IPS-15b (cell line): ENCODE results near the gene RAB6A.

Source experiments
- H3K27me3 ChIP-seq: one replicate; pipeline ENCODE4 v1.6.1; 2013; ENCODE audit warnings: low read length; ENCODE audit not compliant: control insufficient read depth, insufficient read depth
- H3K36me3 ChIP-seq: one replicate; pipeline ENCODE4 v1.6.1; 2013; ENCODE audit warnings: low read length; ENCODE audit not compliant: control insufficient read depth, insufficient read depth
- H3K4me1 ChIP-seq: one replicate; pipeline ENCODE4 v1.6.1; 2013; ENCODE audit warnings: mild to moderate bottlenecking, low read length; ENCODE audit not compliant: control insufficient read depth, insufficient read depth
- H3K4me3 ChIP-seq: one replicate; pipeline ENCODE4 v1.5.1; 2013; ENCODE audit warnings: low read depth, low read length
- H3K9ac ChIP-seq: one replicate; pipeline ENCODE4 v1.6.1; 2013; ENCODE audit warnings: low read depth, mild to moderate bottlenecking, low read length
- H3K9me3 ChIP-seq: one replicate; pipeline ENCODE4 v1.6.1; 2013; ENCODE audit warnings: mild to moderate bottlenecking, low read length; ENCODE audit not compliant: control insufficient read depth, insufficient read depth

Gene RAB6A

GRCh38 chr11:73651252-73651651 lies 109.6 kb downstream of the RAB6A start:
- Histone ChIP-seq H3K9me3 (no peaks in the 10 kb centered on the region), H3K27me3 (no peaks in the 10 kb centered on the region), H3K4me1 (peaks cover 18% of the 10 kb centered on the region), H3K36me3 (peaks cover 2% of the 10 kb centered on the region), H3K4me3 (no peak overlapping the region), H3K9ac (no peak overlapping the region)

GRCh38 chr11:73650400-73650799 lies 110.5 kb downstream of the RAB6A start:
- Histone ChIP-seq H3K36me3 (no peaks in the 10 kb centered on the region), H3K9me3 (no peaks in the 10 kb centered on the region), H3K9ac (no peak overlapping the region), H3K4me1 (peaks cover 18% of the 10 kb centered on the region), H3K27me3 (peaks cover 1% of the 10 kb centered on the region), H3K4me3 (no peak overlapping the region)

- H3K36me3 ChIP-seq = no peaks in the 10 kb centered on the region
- peaks cover 7% of the 10 kb centered on the region for H3K27me3 ChIP-seq
- no peak overlapping the region for H3K4me3 ChIP-seq
- no peaks in the 10 kb centered on the region for H3K9me3 ChIP-seq
- peaks cover 24% of the 10 kb centered on the region for H3K4me1 ChIP-seq
- no peak overlapping the region for H3K9ac ChIP-seq
Measured at GRCh38 chr11:73649206-73649605, 111.7 kb downstream of the RAB6A start.

GRCh38 chr11:73648571-73649046 lies 112.3 kb downstream of the RAB6A start:
- Histone ChIP-seq H3K9ac (no peak overlapping the region), H3K4me3 (no peak overlapping the region), H3K27me3 (peaks cover 7% of the 10 kb centered on the region), H3K36me3 (no peaks in the 10 kb centered on the region), H3K9me3 (no peaks in the 10 kb centered on the region), H3K4me1 (peaks cover 24% of the 10 kb centered on the region)

- H3K9me3 ChIP-seq = no peaks in the 10 kb centered on the region
- H3K4me1 ChIP-seq = peaks cover 24% of the 10 kb centered on the region
- H3K9ac ChIP-seq = no peak overlapping the region
- H3K36me3 ChIP-seq = no peaks in the 10 kb centered on the region
- H3K4me3 ChIP-seq = peak overlapping the region; percentile 84
- peaks cover 7% of the 10 kb centered on the region for H3K27me3 ChIP-seq
Measured at GRCh38 chr11:73648121-73648520, 112.8 kb downstream of the RAB6A start.

- Histone ChIP-seq H3K4me1 (peaks cover 24% of the 10 kb centered on the region), H3K9ac (no peak overlapping the region), H3K4me3 (peak overlapping the region; percentile 84)
Measured at GRCh38 chr11:73647459-73648100, 113.3 kb downstream of the RAB6A start.

GRCh38 chr11:73645972-73646631 lies 114.8 kb downstream of the RAB6A start, which contains the start of gene PLEKHB1:
Gene PLEKHB1 (plus strand): TSS chr11:73646581. CDS start chr11:73646609, 28 bp downstream.
- Histone ChIP-seq H3K36me3 (no peaks in the 10 kb centered on the region), H3K9me3 (no peaks in the 10 kb centered on the region), H3K27me3 (peaks cover 7% of the 10 kb centered on the region), H3K9ac (peak within 1 kb of the TSS; percentile 41), H3K4me1 (peaks cover 21% of the 10 kb centered on the region), H3K4me3 (peak within 1 kb of the TSS; percentile 84)

More at GRCh38 chr11:73647459-73648100, 113.3 kb downstream of the RAB6A start:
- no peaks in the 10 kb centered on the region for H3K36me3 ChIP-seq
- H3K9me3 ChIP-seq = no peaks in the 10 kb centered on the region
- H3K27me3 ChIP-seq = peaks cover 7% of the 10 kb centered on the region

- Histone ChIP-seq H3K9me3 (no peaks in the 10 kb centered on the region), H3K36me3 (no peaks in the 10 kb centered on the region), H3K27me3 (peaks cover 7% of the 10 kb centered on the region), H3K4me3 (peak overlapping the region; percentile 74), H3K4me1 (peaks cover 21% of the 10 kb centered on the region), H3K9ac (peak overlapping the region; percentile 41)
Measured at GRCh38 chr11:73645121-73645969, 115.5 kb downstream of the RAB6A start.

GRCh38 chr11:73641668-73642067 lies 119.2 kb downstream of the RAB6A start:
- H3K4me1 ChIP-seq = peaks cover 7% of the 10 kb centered on the region
- H3K9ac ChIP-seq = no peak overlapping the region
- H3K36me3 ChIP-seq = no peaks in the 10 kb centered on the region
- no peaks in the 10 kb centered on the region for H3K9me3 ChIP-seq
- peaks cover 7% of the 10 kb centered on the region for H3K27me3 ChIP-seq
- no peak overlapping the region for H3K4me3 ChIP-seq

- Histone ChIP-seq H3K27me3 (peaks cover 7% of the 10 kb centered on the region), H3K4me1 (peaks cover 6% of the 10 kb centered on the region), H3K4me3 (no peak overlapping the region), H3K36me3 (no peaks in the 10 kb centered on the region), H3K9me3 (no peaks in the 10 kb centered on the region), H3K9ac (no peak overlapping the region)
Measured at GRCh38 chr11:73640592-73640991, 120.3 kb downstream of the RAB6A start.

GRCh38 chr11:73637012-73637411 lies 123.9 kb downstream of the RAB6A start:
- H3K36me3 ChIP-seq = no peaks in the 10 kb centered on the region
- H3K9me3 ChIP-seq = no peaks in the 10 kb centered on the region
- H3K4me3 ChIP-seq = no peak overlapping the region
- H3K4me1 ChIP-seq = no peaks in the 10 kb centered on the region
- H3K27me3 ChIP-seq = peaks cover 5% of the 10 kb centered on the region
- H3K9ac ChIP-seq = no peak overlapping the region
